Measurements from ENCODE around the gene AOX1.
"Not testable (repeated sequence)": the region's sequence is repeated elsewhere in the genome, so short reads cannot be mapped to it uniquely, and the experiment has no call there.

Gene AOX1

GRCh38 chr2:200627110-200627770 is 41.4 kb downstream of the AOX1 start:
- DNase-seq (ENCODE audit: low spot score): no peak

GRCh38 chr2:200628461-200628860 is 42.6 kb downstream of the AOX1 start:
- not testable (repeated sequence) for DNase-seq (ENCODE audit: low spot score)

- no peak for DNase-seq (ENCODE audit: low spot score)
These were observed 45.5 kb downstream of the AOX1 start for GRCh38 chr2:200631287-200631686.

- no peak for DNase-seq (ENCODE audit: low spot score)
These were observed 48.6 kb downstream of the AOX1 start for GRCh38 chr2:200634231-200634964.

GRCh38 chr2:200635251-200635650 is 49.4 kb downstream of the AOX1 start:
- no peak for DNase-seq (ENCODE audit: low spot score)

- DNase-seq (ENCODE audit: low spot score): no peak
These were observed 52.1 kb downstream of the AOX1 start for GRCh38 chr2:200637901-200638300.

- no peak for DNase-seq (ENCODE audit: low spot score)
These were observed 54.4 kb downstream of the AOX1 start for GRCh38 chr2:200640176-200640575.

GRCh38 chr2:200640901-200641300 is 55.1 kb downstream of the AOX1 start:
- DNase-seq (ENCODE audit: low spot score): no peak

- DNase-seq (ENCODE audit: low spot score): not testable (repeated sequence)
These were observed 62.9 kb downstream of the AOX1 start for GRCh38 chr2:200648518-200649281.

- DNase-seq (ENCODE audit: low spot score): no peak
These were observed 63.9 kb downstream of the AOX1 start for GRCh38 chr2:200649724-200650123.

- DNase-seq (ENCODE audit: low spot score): no peak
These were observed 64.4 kb downstream of the AOX1 start for GRCh38 chr2:200650195-200650594.

GRCh38 chr2:200652158-200652557 is 66.3 kb downstream of the AOX1 start:
- no peak for DNase-seq (ENCODE audit: low spot score)

- DNase-seq (ENCODE audit: low spot score): no peak
These were observed 67.2 kb downstream of the AOX1 start for GRCh38 chr2:200653021-200653420.

GRCh38 chr2:200654823-200655222 is 69.0 kb downstream of the AOX1 start:
- no peak for DNase-seq (ENCODE audit: low spot score)

GRCh38 chr2:200655918-200656580 is 70.2 kb downstream of the AOX1 start:
- DNase-seq (ENCODE audit: low spot score): no peak

GRCh38 chr2:200658278-200658864 is 72.6 kb downstream of the AOX1 start:
- no peak for DNase-seq (ENCODE audit: low spot score)

- DNase-seq (ENCODE audit: low spot score): no peak
These were observed 73.6 kb downstream of the AOX1 start for GRCh38 chr2:200659410-200659809.

GRCh38 chr2:200661477-200661876 is 75.7 kb downstream of the AOX1 start:
- DNase-seq (ENCODE audit: low spot score): no peak

GRCh38 chr2:200662727-200663126 is 76.9 kb downstream of the AOX1 start:
- DNase-seq (ENCODE audit: low spot score): no peak

GRCh38 chr2:200664770-200665494 is 79.1 kb downstream of the AOX1 start:
- no peak for DNase-seq (ENCODE audit: low spot score)
